Heart right ventricle (tissue), 16 donors: ENCODE data around the gene TGFBRAP1. TPM values are rescaled to one million over a fixed set of nuclear protein-coding genes. Genes with fewer than 3 reads are reported as not detected.

ENCODE experiments used
- ATAC-seq, 8 donors: fragments of 200-7000 bp; cut with Tn5 transposase; one replicate each; pipeline ENCODE4 v1.9.1; 2020; ENCODE audit warnings: mild to moderate bottlenecking in 8 of 8, moderate library complexity in 8 of 8, moderate number of reproducible peaks in 1 of 8
- DNase-seq, 2 donors: peaks; one replicate each; pipeline ENCODE4 v3.0.0-alpha.2; 2020
- H3K27ac ChIP-seq, 10 donors: fragments of 200-600 bp; sonication (generic) in 2 of 10; one replicate each; pipeline versions ENCODE4 v1.5.0 to v1.8.0; 2020 to 2022; ENCODE audit warnings: mild to moderate bottlenecking in 3 of 10
- H3K27me3 ChIP-seq, 7 donors: fragments of 200-600 bp; one replicate each; pipeline ENCODE4 v1.8.0; 2021 to 2022; ENCODE audit warnings: mild to moderate bottlenecking in 2 of 7
- H3K36me3 ChIP-seq, 9 donors: fragments of 200-600 bp; sonication (generic) in 1 of 9; one replicate each; pipeline versions ENCODE4 v1.5.0 to v1.8.0; 2020 to 2022; ENCODE audit warnings: mild to moderate bottlenecking in 2 of 9
- H3K4me1 ChIP-seq, 9 donors: fragments of 200-600 bp; sonication (generic) in 1 of 9; one replicate each; pipeline versions ENCODE4 v1.5.0 to v1.8.0; 2020 to 2022; ENCODE audit warnings: mild to moderate bottlenecking in 4 of 9
- H3K4me3 ChIP-seq, 10 donors: fragments of 200-600 bp; sonication (generic) in 2 of 10; one replicate each; pipeline versions ENCODE4 v1.5.0 to v1.8.0; 2020 to 2022; ENCODE audit warnings: mild to moderate bottlenecking in 7 of 10, moderate library complexity in 2 of 10
- H3K9me3 ChIP-seq, 11 donors: fragments of 200-600 bp in 10 of 11; sonication (generic) in 2 of 11; one replicate each; pipeline versions ENCODE4 v1.5.0 to v1.8.0; 2013 to 2022; ENCODE audit warnings: mild to moderate bottlenecking in 2 of 11, control low read depth in 1 of 11, moderate library complexity in 1 of 11
- WGBS, 2 donors: extraction: QIAGEN DNeasy Blood & Tissue Kit; methylation state at CpG; one replicate each; pipeline ENCODE4 v1.1.7; 2013; ENCODE audit warnings: inconsistent platforms in 1 of 2; 5-methylcytosine and 5-hydroxymethylcytosine counted together
- intact Hi-C, 10 donors: fragments of 100-400 bp; cut with DNase I; formaldehyde crosslinking; loops; one replicate each; pipeline versions ENCODE4 v1.11.1 to v1.14.2; 2022
- polyA plus RNA-seq, 2 donors: library from polyadenylated mRNA; stranded (reverse); fragments of 200-250 nt; gene quantifications; one replicate each; pipeline ENCODE4 v1.2.3, GENCODE V29; 2013
- total RNA-seq, 10 donors: library from RNA; stranded (reverse); fragmentation: NEBNext Ultra II Directional in 3 of 10; extraction: Animal tissue kit (Norgen Biotek cat#: 25700) in 3 of 10; gene quantifications; one replicate each; pipeline versions ENCODE4 v1.2.1 to v1.2.4, GENCODE V29; 2021 to 2023
- TF ChIP-seq, protein P1 (sequence below), 9 donors: fragments of 200-600 bp; sonication (generic) in 2 of 9; IDR thresholded peaks; one replicate each; pipeline versions ENCODE4 v1.5.0 to v1.8.0; 2021 to 2022; ENCODE audit warnings: antibody characterized with exemption in 9 of 9, mild to moderate bottlenecking in 5 of 9, moderate library complexity in 1 of 9
- donor health status: Arrhythmogenic right ventricular cardiomyopathy.
- donor health status: ischemic (EF 13 %, LVEDD 7.1; RV severe dilation, severe dysfunction).
- donor health status: healthy with polysubstance abuse.
- donor health status: DM: no; HTN: yes; CAD: no.
- donor health status: DM: no; HTN: no; CAD: no.
- donor health status: ischemic (EF 25% LVEDD 6.9; RV normal size, moderate dysfunction).
- donor health status: ischemic (EF 25% LVEDD 5.7; RV mildly dilated, moderate dysfunction).
- donor health status: healthy.
- donor health status: DM: yes; HTN: yes; CAD: no.
- donor health status: Ischemic cardiomyopathy.
- donor health status: ischemic (EF 35%, LVEDD 5.7; RV mildly dilated, moderate dysfunction).
- donor health status: nonischemic (EF 11% LVEDD 7.7; RV severe dilation, severe dysfunction).
- donor health status: DM: yes; HTN: yes; CAD: no.
- donor health status: PGD.
- donor health status: ischemic (EF 29% LVEDD 5.4; RV normal size, mild dysfunction).
- donor health status: nonischemic (EF 23%, LVEDD 6.1; RV moderate dilation, normal function).

TGFBRAP1 gene
- total and polyA plus RNA-seq, 12 donors = 2.1 to 12.7 (median 10.4) TPM

DNA sequence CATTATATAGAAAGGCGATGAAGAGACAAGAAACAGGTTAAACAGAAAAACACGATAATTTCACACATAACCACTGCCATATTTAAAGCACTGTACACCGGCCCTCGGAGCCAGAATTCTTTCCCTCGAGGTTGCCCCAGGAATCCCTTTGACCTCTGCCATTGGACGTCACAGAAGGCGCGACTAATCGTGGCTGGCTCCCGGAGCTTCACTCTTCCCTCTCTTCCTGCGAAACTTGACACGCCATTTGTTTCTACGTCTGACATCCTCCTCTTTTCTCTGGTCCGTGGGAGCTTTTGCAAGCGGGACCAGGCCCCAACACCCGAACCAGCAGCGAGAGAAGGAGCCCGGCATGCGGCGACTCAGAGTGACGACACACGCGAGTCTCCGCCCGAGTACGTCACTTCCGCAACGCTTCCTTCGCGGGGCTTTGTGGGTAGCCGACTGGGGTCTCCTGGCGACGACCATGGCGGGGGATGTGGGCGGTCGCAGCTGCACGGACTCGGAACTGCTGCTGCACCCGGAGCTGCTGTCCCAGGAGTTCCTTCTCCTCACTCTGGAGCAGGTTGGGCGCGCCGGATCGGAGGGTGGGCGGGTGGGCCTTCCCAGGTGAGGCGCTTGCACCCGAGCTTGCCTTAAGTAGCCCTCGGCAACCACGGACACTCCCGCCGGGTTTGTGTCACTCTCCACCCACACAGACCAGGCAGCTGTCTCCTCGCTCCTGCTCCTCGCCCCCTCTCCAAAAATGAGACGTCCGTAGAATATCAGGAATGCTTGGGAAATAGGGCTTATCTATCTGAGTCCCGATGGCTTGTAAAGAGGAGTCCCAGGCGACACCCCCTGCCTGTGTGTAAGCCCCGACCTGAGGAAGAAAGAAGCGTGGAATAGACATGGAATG is 7.8 kb upstream of the TGFBRAP1 start, which contains the start of gene C2orf49:
C2orf49 (plus strand) TSS at position 419 of the 898 bp plus-strand sequence; CDS start at position 467, 48 bp downstream.
- intact Hi-C loops = no loop called here
- ATAC-seq (peak; percentile 88 to 97 (median 96)), DNase-seq (peak; percentile 87 to 91)
- Histone ChIP-seq H3K27ac (peak within 1 kb of the TSS; percentile 77 to 98 (median 94)), H3K9me3 (no peaks in the 10 kb centered on the region), H3K4me1 (peaks cover 2 to 31% (median 25%) of the 10 kb centered on the region in 9 donors), H3K4me3 (peak within 1 kb of the TSS; percentile 59 to 94 (median 85)), H3K27me3 (no peaks in the 10 kb centered on the region), H3K36me3 (peaks cover 0 to 45% (median 22%) of the 10 kb centered on the region in 9 donors)
- WGBS, 2 donors = 0 to 1% methylated on average over 58 of the region's 58 CpGs
- TF ChIP-seq, protein P1, sequence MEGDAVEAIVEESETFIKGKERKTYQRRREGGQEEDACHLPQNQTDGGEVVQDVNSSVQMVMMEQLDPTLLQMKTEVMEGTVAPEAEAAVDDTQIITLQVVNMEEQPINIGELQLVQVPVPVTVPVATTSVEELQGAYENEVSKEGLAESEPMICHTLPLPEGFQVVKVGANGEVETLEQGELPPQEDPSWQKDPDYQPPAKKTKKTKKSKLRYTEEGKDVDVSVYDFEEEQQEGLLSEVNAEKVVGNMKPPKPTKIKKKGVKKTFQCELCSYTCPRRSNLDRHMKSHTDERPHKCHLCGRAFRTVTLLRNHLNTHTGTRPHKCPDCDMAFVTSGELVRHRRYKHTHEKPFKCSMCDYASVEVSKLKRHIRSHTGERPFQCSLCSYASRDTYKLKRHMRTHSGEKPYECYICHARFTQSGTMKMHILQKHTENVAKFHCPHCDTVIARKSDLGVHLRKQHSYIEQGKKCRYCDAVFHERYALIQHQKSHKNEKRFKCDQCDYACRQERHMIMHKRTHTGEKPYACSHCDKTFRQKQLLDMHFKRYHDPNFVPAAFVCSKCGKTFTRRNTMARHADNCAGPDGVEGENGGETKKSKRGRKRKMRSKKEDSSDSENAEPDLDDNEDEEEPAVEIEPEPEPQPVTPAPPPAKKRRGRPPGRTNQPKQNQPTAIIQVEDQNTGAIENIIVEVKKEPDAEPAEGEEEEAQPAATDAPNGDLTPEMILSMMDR (IDR thresholded peaks at IDR 0.05) = no peak

DNA sequence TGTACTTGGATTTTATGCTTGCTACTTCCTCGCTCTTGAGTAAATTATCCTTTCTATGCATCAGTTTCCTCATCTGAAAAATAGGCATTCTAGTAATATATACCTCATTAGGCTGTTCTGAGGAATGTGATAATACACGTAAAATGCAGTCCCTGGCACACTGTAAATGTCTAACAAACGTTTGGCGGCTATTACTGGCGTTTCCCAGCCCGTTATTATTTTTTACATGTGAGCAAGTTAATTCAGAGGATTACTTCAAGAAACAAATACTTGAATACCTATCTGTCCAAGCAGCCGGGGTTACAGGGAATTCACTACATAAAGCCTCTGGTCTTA is 7.2 kb upstream of the TGFBRAP1 start:
- H3K4me3 ChIP-seq = peak overlapping the region; percentile 59 to 94 (median 85)
- TF ChIP-seq, protein P1 (IDR thresholded peaks at IDR 0.05) = no peak
- peaks cover 0 to 39% (median 16%) of the 10 kb centered on the region in 9 donors for H3K36me3 ChIP-seq
- DNase-seq (no peak), ATAC-seq (no peak)
- peak overlapping the region; percentile 77 to 98 (median 94) for H3K27ac ChIP-seq
- H3K27me3 ChIP-seq = no peaks in the 10 kb centered on the region
- intact Hi-C loops = no loop called here
- 3 to 4% methylated on average over 7 of the region's 7 CpGs for WGBS, 2 donors
- H3K4me1 ChIP-seq = peaks cover 2 to 31% (median 25%) of the 10 kb centered on the region in 9 donors
- no peaks in the 10 kb centered on the region for H3K9me3 ChIP-seq

DNA sequence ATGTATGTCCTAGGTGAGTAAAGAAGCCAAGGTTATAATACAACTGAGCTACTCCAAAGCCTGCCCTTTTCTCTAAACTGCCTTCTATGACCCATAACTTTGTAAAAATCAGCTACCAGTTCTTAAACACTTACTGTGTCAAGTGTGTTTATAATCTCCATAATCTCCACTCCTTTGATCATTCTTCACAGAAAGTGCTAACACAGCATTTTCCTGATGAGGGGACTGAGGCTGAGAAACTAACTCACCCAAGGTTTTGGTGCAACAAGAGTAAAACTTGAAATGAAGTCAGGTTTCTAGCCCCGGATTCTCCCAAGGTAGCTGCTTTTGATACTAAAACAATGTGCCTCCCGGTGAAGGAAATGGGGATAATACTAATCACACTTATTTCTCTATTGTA is 5.9 kb upstream of the TGFBRAP1 start:
- peaks cover 0 to 26% (median 5%) of the 10 kb centered on the region in 9 donors for H3K36me3 ChIP-seq

DNA sequence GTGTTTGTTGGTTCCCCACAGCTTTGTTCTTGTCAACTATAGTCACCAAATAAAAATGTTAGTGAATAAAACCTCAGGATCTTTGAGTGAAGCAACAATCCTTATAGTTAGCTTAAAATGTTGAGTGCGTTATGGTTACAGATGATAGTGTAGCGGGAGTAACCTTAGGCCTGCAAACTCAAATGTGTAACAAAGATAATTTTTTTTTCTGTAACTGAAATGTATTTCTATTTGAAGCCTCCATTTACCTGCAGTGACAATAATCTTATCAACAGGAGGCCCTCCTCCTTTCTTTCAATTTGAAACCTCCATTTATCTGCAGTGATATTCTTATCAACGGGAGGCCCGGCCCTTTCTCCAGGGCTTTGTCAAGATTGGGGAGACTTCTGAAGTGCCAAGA is 4.7 kb upstream of the TGFBRAP1 start:
- H3K9me3 ChIP-seq = no peaks in the 10 kb centered on the region
- H3K36me3 ChIP-seq = peaks cover 0 to 13% (median 0%) of the 10 kb centered on the region in 9 donors
- H3K27me3 ChIP-seq = no peaks in the 10 kb centered on the region
- H3K4me3 ChIP-seq = no peak overlapping the region
- no peak overlapping the region for H3K27ac ChIP-seq
- TF ChIP-seq, protein P1 (IDR thresholded peaks at IDR 0.05) = no peak
- DNase-seq (no peak), ATAC-seq (no peak)
- H3K4me1 ChIP-seq = peaks cover 6 to 32% (median 23%) of the 10 kb centered on the region in 9 donors
- 75 to 76% methylated on average over 4 of the region's 4 CpGs for WGBS, 2 donors
- intact Hi-C loops = no loop called here

More for the DNA sequence above, 5.9 kb upstream of the TGFBRAP1 start:
- H3K4me3 ChIP-seq = no peak overlapping the region
- intact Hi-C loops = no loop called here
- H3K27ac ChIP-seq = no peak overlapping the region
- WGBS, 2 donors = 94 to 98% methylated on average over 2 of the region's 2 CpGs
- no peak for DNase-seq
- no peaks in the 10 kb centered on the region for H3K9me3 ChIP-seq
- TF ChIP-seq, protein P1 (IDR thresholded peaks at IDR 0.05) = no peak
- ATAC-seq = no peak
- H3K27me3 ChIP-seq = no peaks in the 10 kb centered on the region
- peaks cover 2 to 35% (median 26%) of the 10 kb centered on the region in 9 donors for H3K4me1 ChIP-seq
